NB4 (cell line): ENCODE data around the gene CCDC187.

Experiments
- DNase-seq: peaks from one replicate; pipeline ENCODE4 v3.0.0; 2010; ENCODE audit warnings: low read depth
- H3K4me3 ChIP-seq: one replicate; pipeline ENCODE4 v1.5.1; 2011; ENCODE audit warnings: mild to moderate bottlenecking, low read depth, low read length, moderate library complexity
- MYC ChIP-seq: IDR thresholded peaks from 2 replicates; pipeline ENCODE4 v1.6.1; 2011; ENCODE audit warnings: low read depth, low read length
- POLR2A ChIP-seq: IDR thresholded peaks from 2 replicates; pipeline ENCODE4 v1.6.1; 2011; ENCODE audit warnings: mild to moderate bottlenecking; ENCODE audit not compliant: insufficient read length; ENCODE audit errors: extremely low read depth
- TF ChIP-seq, protein P1 (sequence below): IDR thresholded peaks from one replicate; pipeline ENCODE4 v1.5.1; 2012; ENCODE audit warnings: low read depth, low read length
- TF ChIP-seq, protein P2 (sequence below): IDR thresholded peaks from 2 replicates; pipeline ENCODE4 v1.6.1; 2011; ENCODE audit warnings: low read depth, low read length

CCDC187 gene

DNA sequence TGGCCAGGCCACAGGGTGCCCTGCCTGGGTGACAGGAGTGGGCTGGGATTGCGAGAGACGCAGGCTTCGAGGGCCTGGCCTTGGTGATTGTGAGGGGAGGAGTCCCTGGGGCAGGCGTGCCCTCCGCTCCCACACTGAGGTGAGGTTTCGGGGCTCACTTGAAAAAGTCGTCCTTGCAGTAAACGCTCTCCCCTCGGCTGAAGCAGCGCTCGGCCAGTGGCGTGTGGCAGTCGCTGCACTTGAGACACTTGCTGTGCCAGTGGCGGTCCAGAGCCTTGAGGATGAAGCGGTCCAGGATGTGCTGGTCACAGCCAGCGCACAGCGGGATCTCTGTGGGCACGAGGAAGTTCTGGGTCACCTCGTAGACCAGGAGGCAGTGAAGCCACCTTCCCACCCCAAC lies 103.5 kb downstream of the CCDC187 start:
- H3K4me3 ChIP-seq, result no peak overlapping the region
- no peak for DNase-seq
- TF ChIP-seq, protein P1, sequence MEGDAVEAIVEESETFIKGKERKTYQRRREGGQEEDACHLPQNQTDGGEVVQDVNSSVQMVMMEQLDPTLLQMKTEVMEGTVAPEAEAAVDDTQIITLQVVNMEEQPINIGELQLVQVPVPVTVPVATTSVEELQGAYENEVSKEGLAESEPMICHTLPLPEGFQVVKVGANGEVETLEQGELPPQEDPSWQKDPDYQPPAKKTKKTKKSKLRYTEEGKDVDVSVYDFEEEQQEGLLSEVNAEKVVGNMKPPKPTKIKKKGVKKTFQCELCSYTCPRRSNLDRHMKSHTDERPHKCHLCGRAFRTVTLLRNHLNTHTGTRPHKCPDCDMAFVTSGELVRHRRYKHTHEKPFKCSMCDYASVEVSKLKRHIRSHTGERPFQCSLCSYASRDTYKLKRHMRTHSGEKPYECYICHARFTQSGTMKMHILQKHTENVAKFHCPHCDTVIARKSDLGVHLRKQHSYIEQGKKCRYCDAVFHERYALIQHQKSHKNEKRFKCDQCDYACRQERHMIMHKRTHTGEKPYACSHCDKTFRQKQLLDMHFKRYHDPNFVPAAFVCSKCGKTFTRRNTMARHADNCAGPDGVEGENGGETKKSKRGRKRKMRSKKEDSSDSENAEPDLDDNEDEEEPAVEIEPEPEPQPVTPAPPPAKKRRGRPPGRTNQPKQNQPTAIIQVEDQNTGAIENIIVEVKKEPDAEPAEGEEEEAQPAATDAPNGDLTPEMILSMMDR, result no peak
- TF ChIP-seq, protein P2, sequence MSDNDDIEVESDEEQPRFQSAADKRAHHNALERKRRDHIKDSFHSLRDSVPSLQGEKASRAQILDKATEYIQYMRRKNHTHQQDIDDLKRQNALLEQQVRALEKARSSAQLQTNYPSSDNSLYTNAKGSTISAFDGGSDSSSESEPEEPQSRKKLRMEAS, result no peak
- no peak for TF ChIP-seq MYC
- TF ChIP-seq POLR2A, result no peak
